CD14-positive monocyte (primary cell): ENCODE results near the gene EGFL8. TPM values are rescaled to one million over a fixed set of nuclear protein-coding genes. Genes with fewer than 3 reads are reported as not detected.

ENCODE experiments used
- DNase-seq, 3 donors: peaks; one replicate each; pipeline ENCODE4 v3.0.0-alpha.2; 2011 to 2022
- H2AFZ ChIP-seq: 2 replicates; pipeline ENCODE4 v1.6.0; 2012; ENCODE audit warnings: mild to moderate bottlenecking, low read depth, low read length, inconsistent platforms; ENCODE audit not compliant: insufficient read depth, poor library complexity, severe bottlenecking
- H3K27ac ChIP-seq, 2 donors: 1 replicate in 1 of 2; 2 replicates in 1 of 2; pipeline ENCODE4 v1.5.1; 2012 to 2013; ENCODE audit warnings: low read length in 2 of 2, control low read depth in 1 of 2, inconsistent platforms in 1 of 2, low read depth in 1 of 2, mild to moderate bottlenecking in 1 of 2
- H3K27me3 ChIP-seq, 2 donors: one replicate each; pipeline versions ENCODE4 v1.6.0 to v1.6.1; 2011 to 2013; ENCODE audit warnings: low read length in 2 of 2; ENCODE audit not compliant: control insufficient read depth in 2 of 2, insufficient read depth in 2 of 2
- H3K36me3 ChIP-seq, 2 donors: replicated peaks in 1 of 2; 1 replicate in 1 of 2; 2 replicates in 1 of 2; pipeline versions ENCODE4 v1.5.1 to v1.6.1; 2012 to 2013; ENCODE audit warnings: low read length in 2 of 2, control low read depth in 1 of 2, inconsistent platforms in 1 of 2, mild to moderate bottlenecking in 1 of 2; ENCODE audit not compliant: insufficient read depth in 2 of 2, control insufficient read depth in 1 of 2
- H3K4me1 ChIP-seq, 2 donors: 1 replicate in 1 of 2; 2 replicates in 1 of 2; pipeline versions ENCODE4 v1.5.1 to v1.6.1; 2012 to 2013; ENCODE audit warnings: low read length in 2 of 2, control low read depth in 1 of 2, inconsistent platforms in 1 of 2, mild to moderate bottlenecking in 1 of 2, moderate library complexity in 1 of 2; ENCODE audit not compliant: insufficient read depth in 2 of 2, control insufficient read depth in 1 of 2
- H3K4me2 ChIP-seq: replicated peaks from 2 replicates; pipeline ENCODE3; 2012; ENCODE audit warnings: low read length, moderate library complexity, mild to moderate bottlenecking; ENCODE audit not compliant: poor library complexity, severe bottlenecking; ENCODE audit errors: extremely low read depth
- H3K4me3 ChIP-seq, 3 experiments: fragments of 200-600 bp in 1 of 3; sonication (generic) in 1 of 3; replicated peaks in 1 of 3; 1 replicate in 2 of 3; 2 replicates in 1 of 3; pipeline ENCODE4 v1.5.1; 2011 to 2013; ENCODE audit warnings: low read length in 3 of 3, mild to moderate bottlenecking in 3 of 3, control low read depth in 2 of 3, low read depth in 2 of 3, inconsistent platforms in 1 of 3, moderate library complexity in 1 of 3
- H3K79me2 ChIP-seq: 2 replicates; pipeline ENCODE4 v1.6.0; 2012; ENCODE audit warnings: mild to moderate bottlenecking, control low read depth, inconsistent platforms, low read length, moderate library complexity; ENCODE audit not compliant: insufficient read depth
- H3K9ac ChIP-seq: 2 replicates; pipeline ENCODE4 v1.6.0; 2017; ENCODE audit warnings: low read length, mild to moderate bottlenecking; ENCODE audit not compliant: insufficient read depth, poor library complexity, severe bottlenecking
- H3K9me3 ChIP-seq, 2 donors: replicated peaks in 1 of 2; 1 replicate in 1 of 2; 2 replicates in 1 of 2; pipeline versions ENCODE4 v1.5.1 to v1.6.1; 2012 to 2013; ENCODE audit warnings: low read length in 2 of 2, control low read depth in 1 of 2; ENCODE audit not compliant: control insufficient read depth in 1 of 2, insufficient read depth in 1 of 2
- H4K20me1 ChIP-seq: 2 replicates; pipeline ENCODE4 v1.6.0; 2012; ENCODE audit warnings: mild to moderate bottlenecking, low read length, control low read depth, moderate library complexity; ENCODE audit not compliant: insufficient read depth
- H3K27ac Mint-ChIP-seq, 7 donors: one replicate each; pipeline ENCODE4 v1.8.0; 2020; ENCODE audit warnings: mild to moderate bottlenecking in 7 of 7, mixed read lengths in 7 of 7, moderate library complexity in 6 of 7, inconsistent platforms in 2 of 7
- H3K27me3 Mint-ChIP-seq, 3 donors: one replicate each; pipeline ENCODE4 v1.8.0; 2021 to 2022; ENCODE audit warnings: low read depth in 3 of 3, mild to moderate bottlenecking in 3 of 3, mixed read lengths in 3 of 3, moderate library complexity in 3 of 3, inconsistent platforms in 1 of 3
- H3K36me3 Mint-ChIP-seq, 2 donors: one replicate each; pipeline ENCODE4 v1.8.0; 2020; ENCODE audit warnings: mixed read lengths in 2 of 2, inconsistent platforms in 1 of 2, mild to moderate bottlenecking in 1 of 2
- H3K4me1 Mint-ChIP-seq: one replicate; pipeline ENCODE4 v1.8.0; 2020; ENCODE audit warnings: mild to moderate bottlenecking, mixed read lengths
- H3K4me3 Mint-ChIP-seq, 2 donors: one replicate each; pipeline ENCODE4 v1.8.0; 2020; ENCODE audit warnings: mild to moderate bottlenecking in 2 of 2, mixed read lengths in 2 of 2, moderate library complexity in 1 of 2
- H3K9me3 Mint-ChIP-seq, 7 donors: one replicate each; pipeline ENCODE4 v1.8.0; 2020 to 2022; ENCODE audit warnings: mixed read lengths in 7 of 7, mild to moderate bottlenecking in 6 of 7, moderate library complexity in 6 of 7, inconsistent platforms in 2 of 7
- CTCF ChIP-seq: fragments of 200-600 bp; IDR thresholded peaks from one replicate; pipeline ENCODE4 v1.8.0; 2022; ENCODE audit warnings: antibody characterized with exemption, mild to moderate bottlenecking
- WGBS: methylation state at CpG from one replicate; pipeline ENCODE4 v1.1.5; 2013; ENCODE audit warnings: missing lambda C conversion rate; ENCODE audit not compliant: insufficient coverage; 5-methylcytosine and 5-hydroxymethylcytosine counted together
- intact Hi-C, 2 donors: fragments of 100-400 bp; cut with micrococcal nuclease; formaldehyde crosslinking; loops; one replicate each; pipeline versions ENCODE4 v1.15.0 to v1.15.1; 2023
- polyA minus RNA-seq: library from RNA; depleted of rRNA, polyadenylated mRNA; stranded (reverse); fragments of >200 nt; gene quantifications from 2 replicates; pipeline ENCODE4 v1.2.3, GENCODE V29; 2012
- polyA plus RNA-seq, 3 donors: library from polyadenylated mRNA; depleted of rRNA in 1 of 3; unstranded in 2 of 3; stranded (reverse) in 1 of 3; fragments of 300-500 nt in 2 of 3; fragments of >200 nt in 1 of 3; fragmentation: Illumina TruSeq in 2 of 3; gene quantifications; 1 replicate in 2 of 3; 2 replicates in 1 of 3; pipeline ENCODE4 v1.2.3, GENCODE V29; 2012 to 2021
- total RNA-seq, 12 experiments: library from RNA in 1 of 12; stranded (reverse) in 1 of 12; fragments of 120-200 nt in 1 of 12; gene quantifications; one replicate each; pipeline ENCODE4 v1.2.4 and lab custom pipeline; 2013 to 2026; ENCODE audit warnings: mixed read lengths in 6 of 12, inconsistent platforms in 1 of 12

EGFL8 gene
- 0.83 TPM for total RNA-seq (2013)
- polyA plus RNA-seq (1 to 10 TPM in 1 of 3 donors, under 1 TPM in 1, not detected in 1; 0.22 to 1.8 TPM), polyA minus RNA-seq (0.28 TPM in 1 of 2 replicates, not detected in the other), total RNA-seq (lab: John Stamatoyannopoulos, UW) (0 to 0.46 (median 0) reads per million in 11 experiments)

GRCh38 chr6:32164295-32164694 lies at the start of gene EGFL8:
Gene EGFL8 (plus strand): TSS chr6:32164595. CDS start chr6:32166166, 1,571 bp downstream.
- intact Hi-C loops, result no loop called here
- no peak within 1 kb of the TSS for H3K4me3 Mint-ChIP-seq
- no peaks in the 10 kb centered on the region for H4K20me1 ChIP-seq
- no peak for TF ChIP-seq CTCF
- no peaks in the 10 kb centered on the region for H3K9me3 Mint-ChIP-seq
- no peak within 1 kb of the TSS for H3K4me3 ChIP-seq
- H3K4me1 Mint-ChIP-seq, result no peaks in the 10 kb centered on the region
- peaks cover 0 to 2% (median 1%) of the 10 kb centered on the region in 3 donors for H3K27me3 Mint-ChIP-seq
- H3K9ac ChIP-seq, result no peak within 1 kb of the TSS
- no peak within 1 kb of the TSS for H2AFZ ChIP-seq
- no peak within 1 kb of the TSS for H3K27ac ChIP-seq
- H3K9me3 ChIP-seq, result no peaks in the 10 kb centered on the region
- no peaks in the 10 kb centered on the region for H3K27me3 ChIP-seq
- H3K4me1 ChIP-seq, result no peaks in the 10 kb centered on the region
- peak within 1 kb of the TSS in 1 of 7 donors; percentile 63 for H3K27ac Mint-ChIP-seq
- H3K36me3 ChIP-seq, result peaks cover 7 to 11% of the 10 kb centered on the region in 2 donors
- H3K79me2 ChIP-seq, result no peaks in the 10 kb centered on the region
- H3K36me3 Mint-ChIP-seq, result peaks cover 11 to 17% of the 10 kb centered on the region in 2 donors
- H3K4me2 ChIP-seq, result no peak within 1 kb of the TSS
- no peak for DNase-seq

GRCh38 chr6:32114796-32115195 lies 49.6 kb upstream of the EGFL8 start:
- Histone ChIP-seq H3K27ac (no peak overlapping the region), H3K9me3 (no peaks in the 10 kb centered on the region), H4K20me1 (peaks cover 34% of the 10 kb centered on the region), H3K36me3 (peaks cover 47 to 61% of the 10 kb centered on the region in 2 donors), H3K4me2 (no peak overlapping the region), H2AFZ (no peak overlapping the region), H3K9ac (no peak overlapping the region), H3K4me3 (no peak overlapping the region), H3K27me3 (peaks cover 0 to 3% of the 10 kb centered on the region in 2 donors), H3K4me1 (no peaks in the 10 kb centered on the region), H3K79me2 (no peaks in the 10 kb centered on the region)
- intact Hi-C loops, result loop anchor here in 1 of 2 donors (5.0 kb wide), 1 partner anchor 83 kb away; no protein-coding TSS in a partner anchor
- DNase-seq, result no peak
- Mint-ChIP-seq H3K9me3 (no peaks in the 10 kb centered on the region), H3K4me3 (no peak overlapping the region), H3K4me1 (peaks cover 6% of the 10 kb centered on the region), H3K27ac (peak overlapping the region in 4 of 7 donors; percentile 54 to 76 (median 73)), H3K27me3 (peaks cover 5 to 7% (median 5%) of the 10 kb centered on the region in 3 donors), H3K36me3 (peaks cover 68% of the 10 kb centered on the region in 2 donors)
- 78% methylated on average over 7 of the region's 8 CpGs for WGBS
- TF ChIP-seq CTCF, result no peak
